Kidney glomerular epithelial cell (primary cell): ENCODE data around the gene CYP3A4.
"Not testable (repeated sequence)": the region's sequence is repeated elsewhere in the genome, so short reads cannot be mapped to it uniquely, and the experiment has no call there.

Experiments
- DNase-seq: peaks from one replicate; lab custom pipeline; 2025; lab: John Stamatoyannopoulos, UW

Gene CYP3A4

GRCh38 chr7:99752356-99752755 is 31.6 kb downstream of the CYP3A4 start:
- DNase-seq = no peak

GRCh38 chr7:99751322-99752052 is 32.5 kb downstream of the CYP3A4 start:
- DNase-seq = peak; percentile 34

- DNase-seq = peak; percentile 54
Observed at GRCh38 chr7:99748846-99749579, 35.0 kb downstream of the CYP3A4 start.

GRCh38 chr7:99746915-99747314 is 37.1 kb downstream of the CYP3A4 start:
- not testable (repeated sequence) for DNase-seq

GRCh38 chr7:99745395-99745794 is 38.6 kb downstream of the CYP3A4 start:
- DNase-seq = not testable (repeated sequence)

GRCh38 chr7:99742737-99743394 is 41.1 kb downstream of the CYP3A4 start:
- no peak for DNase-seq

- DNase-seq = no peak
Observed at GRCh38 chr7:99741441-99741795, 42.6 kb downstream of the CYP3A4 start.

- DNase-seq = no peak
Observed at GRCh38 chr7:99740573-99741440, 43.2 kb downstream of the CYP3A4 start.

- no peak for DNase-seq
Observed at GRCh38 chr7:99739699-99740572, 44.0 kb downstream of the CYP3A4 start.

GRCh38 chr7:99737726-99738125 is 46.3 kb downstream of the CYP3A4 start:
- no peak for DNase-seq

GRCh38 chr7:99736667-99737066 is 47.3 kb downstream of the CYP3A4 start:
- DNase-seq = not testable (repeated sequence)

GRCh38 chr7:99734987-99735386 is 49.0 kb downstream of the CYP3A4 start, which contains the start of gene CYP3A7:
Gene CYP3A7 (minus strand): TSS chr7:99735196. CDS start chr7:99735093, 103 bp downstream.
- DNase-seq = no peak

- DNase-seq = no peak
Observed at GRCh38 chr7:99733448-99733847, 50.5 kb downstream of the CYP3A4 start.

- DNase-seq = no peak
Observed at GRCh38 chr7:99733003-99733402, 51.0 kb downstream of the CYP3A4 start.

- no peak for DNase-seq
Observed at GRCh38 chr7:99731638-99732374, 52.2 kb downstream of the CYP3A4 start.

- no peak for DNase-seq
Observed at GRCh38 chr7:99730992-99731391, 53.0 kb downstream of the CYP3A4 start.

GRCh38 chr7:99730238-99730810 is 53.7 kb downstream of the CYP3A4 start:
- DNase-seq = no peak

GRCh38 chr7:99729486-99730237 is 54.3 kb downstream of the CYP3A4 start:
- no peak for DNase-seq

- no peak for DNase-seq
Observed at GRCh38 chr7:99728615-99729014, 55.4 kb downstream of the CYP3A4 start.
